ENCODE data around the gene CHRNA4. TPM values are rescaled to one million over a fixed set of nuclear protein-coding genes. Genes with fewer than 3 reads are reported as not detected.

The CHRNA4 gene
- total RNA-seq, 1 experiment from 2014 or later = 2.4 TPM

DNA sequence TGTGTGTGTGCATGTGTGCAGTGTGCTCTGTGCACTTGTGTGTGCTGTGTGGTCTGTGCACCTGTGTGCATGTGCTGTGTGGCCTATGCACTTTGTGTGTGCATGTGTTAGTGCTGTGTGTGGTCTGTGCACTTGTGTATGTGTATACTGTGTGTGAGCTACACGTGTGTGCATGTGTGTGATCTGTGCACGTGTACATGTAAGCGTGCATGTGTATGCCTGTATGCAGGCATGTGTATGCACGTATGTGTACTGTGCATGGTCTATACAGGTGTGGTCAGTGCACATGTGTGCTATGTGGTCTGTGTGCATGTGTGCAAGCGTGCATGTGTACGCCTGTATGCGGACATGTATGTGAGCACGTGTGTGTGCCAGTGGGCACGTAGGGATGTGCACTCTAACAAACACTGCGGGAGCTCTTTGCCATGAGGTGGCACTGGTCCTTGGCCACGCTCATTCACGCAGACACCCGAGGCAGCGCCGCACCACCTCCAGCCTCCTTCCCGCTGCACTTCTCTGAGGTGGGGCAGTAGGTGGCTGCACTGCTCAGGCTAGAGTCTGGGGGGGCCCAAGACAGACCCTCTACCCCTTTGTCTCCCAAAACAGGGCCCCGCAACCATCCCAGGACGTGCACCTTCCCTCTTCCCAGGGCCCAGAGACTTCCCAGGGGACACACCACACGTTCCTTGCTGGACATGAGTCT lies 42.4 kb upstream of the CHRNA4 start:
- H3K27ac ChIP-seq (ENCODE audit: low read length) = no peak overlapping the region
- ATAC-seq (no peak), DNase-seq (ENCODE audit: low read depth, low spot score) (no peak)
- H3K4me3 ChIP-seq (ENCODE audit: low read depth in 2 of 2, low read length in 2 of 2) = no peak overlapping the region
- TF ChIP-seq, protein P1, sequence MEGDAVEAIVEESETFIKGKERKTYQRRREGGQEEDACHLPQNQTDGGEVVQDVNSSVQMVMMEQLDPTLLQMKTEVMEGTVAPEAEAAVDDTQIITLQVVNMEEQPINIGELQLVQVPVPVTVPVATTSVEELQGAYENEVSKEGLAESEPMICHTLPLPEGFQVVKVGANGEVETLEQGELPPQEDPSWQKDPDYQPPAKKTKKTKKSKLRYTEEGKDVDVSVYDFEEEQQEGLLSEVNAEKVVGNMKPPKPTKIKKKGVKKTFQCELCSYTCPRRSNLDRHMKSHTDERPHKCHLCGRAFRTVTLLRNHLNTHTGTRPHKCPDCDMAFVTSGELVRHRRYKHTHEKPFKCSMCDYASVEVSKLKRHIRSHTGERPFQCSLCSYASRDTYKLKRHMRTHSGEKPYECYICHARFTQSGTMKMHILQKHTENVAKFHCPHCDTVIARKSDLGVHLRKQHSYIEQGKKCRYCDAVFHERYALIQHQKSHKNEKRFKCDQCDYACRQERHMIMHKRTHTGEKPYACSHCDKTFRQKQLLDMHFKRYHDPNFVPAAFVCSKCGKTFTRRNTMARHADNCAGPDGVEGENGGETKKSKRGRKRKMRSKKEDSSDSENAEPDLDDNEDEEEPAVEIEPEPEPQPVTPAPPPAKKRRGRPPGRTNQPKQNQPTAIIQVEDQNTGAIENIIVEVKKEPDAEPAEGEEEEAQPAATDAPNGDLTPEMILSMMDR (IDR thresholded peaks at IDR 0.05) = no peak
- TF ChIP-seq SIN3A (IDR thresholded peaks at IDR 0.05; ENCODE audit: borderline replicate concordance, insufficient read depth, low read depth, low read length) = no peak
- TF ChIP-seq POLR2AphosphoS5 (IDR thresholded peaks at IDR 0.05; ENCODE audit: low read depth, low read length) = no peak
- TF ChIP-seq, protein P2, sequence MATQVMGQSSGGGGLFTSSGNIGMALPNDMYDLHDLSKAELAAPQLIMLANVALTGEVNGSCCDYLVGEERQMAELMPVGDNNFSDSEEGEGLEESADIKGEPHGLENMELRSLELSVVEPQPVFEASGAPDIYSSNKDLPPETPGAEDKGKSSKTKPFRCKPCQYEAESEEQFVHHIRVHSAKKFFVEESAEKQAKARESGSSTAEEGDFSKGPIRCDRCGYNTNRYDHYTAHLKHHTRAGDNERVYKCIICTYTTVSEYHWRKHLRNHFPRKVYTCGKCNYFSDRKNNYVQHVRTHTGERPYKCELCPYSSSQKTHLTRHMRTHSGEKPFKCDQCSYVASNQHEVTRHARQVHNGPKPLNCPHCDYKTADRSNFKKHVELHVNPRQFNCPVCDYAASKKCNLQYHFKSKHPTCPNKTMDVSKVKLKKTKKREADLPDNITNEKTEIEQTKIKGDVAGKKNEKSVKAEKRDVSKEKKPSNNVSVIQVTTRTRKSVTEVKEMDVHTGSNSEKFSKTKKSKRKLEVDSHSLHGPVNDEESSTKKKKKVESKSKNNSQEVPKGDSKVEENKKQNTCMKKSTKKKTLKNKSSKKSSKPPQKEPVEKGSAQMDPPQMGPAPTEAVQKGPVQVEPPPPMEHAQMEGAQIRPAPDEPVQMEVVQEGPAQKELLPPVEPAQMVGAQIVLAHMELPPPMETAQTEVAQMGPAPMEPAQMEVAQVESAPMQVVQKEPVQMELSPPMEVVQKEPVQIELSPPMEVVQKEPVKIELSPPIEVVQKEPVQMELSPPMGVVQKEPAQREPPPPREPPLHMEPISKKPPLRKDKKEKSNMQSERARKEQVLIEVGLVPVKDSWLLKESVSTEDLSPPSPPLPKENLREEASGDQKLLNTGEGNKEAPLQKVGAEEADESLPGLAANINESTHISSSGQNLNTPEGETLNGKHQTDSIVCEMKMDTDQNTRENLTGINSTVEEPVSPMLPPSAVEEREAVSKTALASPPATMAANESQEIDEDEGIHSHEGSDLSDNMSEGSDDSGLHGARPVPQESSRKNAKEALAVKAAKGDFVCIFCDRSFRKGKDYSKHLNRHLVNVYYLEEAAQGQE (IDR thresholded peaks at IDR 0.05; ENCODE audit: insufficient read depth in 1 of 2, low read depth in 2 of 2, low read length in 1 of 2) = no peak
- TF ChIP-seq TCF7L2 (IDR thresholded peaks at IDR 0.05; ENCODE audit: low read depth, low read length) = no peak
- no peaks in the 10 kb centered on the region for H3K9me3 ChIP-seq (ENCODE audit: control insufficient read depth, insufficient read depth, low read depth, low read length)
- H3K36me3 ChIP-seq (ENCODE audit: control insufficient read depth, insufficient read depth, low read length) = no peaks in the 10 kb centered on the region
- ChIA-PET CTCF (no interaction called here), POLR2A (interaction anchor here (0.6 kb wide), 1 partner anchor 36 kb away, joined by 5 read pairs; no protein-coding TSS in a partner anchor)
- no peaks in the 10 kb centered on the region for H3K27me3 ChIP-seq (ENCODE audit: control insufficient read depth, insufficient read depth, low read length)
- intact Hi-C loops (cut with micrococcal nuclease; ENCODE audit: unreplicated experiment) = no loop called here
- in situ Hi-C loops (cut with HindIII; ENCODE audit: low pct_unique_long_range_greater_than_20kb, low sequenced_read_pairs) = no loop called here
- peaks cover 11% of the 10 kb centered on the region; the same call in 1 of the 2 replicates for H3K4me1 ChIP-seq (ENCODE audit: control insufficient read depth, insufficient read depth, low read length)
- no TSS peak for BruUV-seq (replicated peaks)

- no peaks in the 10 kb centered on the region for H3K36me3 ChIP-seq (ENCODE audit: control insufficient read depth, insufficient read depth, low read length)
- BruUV-seq (replicated peaks) = no TSS peak
Observed at GRCh38 chr20:63402860-63403220, 41.7 kb upstream of the CHRNA4 start.

More at GRCh38 chr20:63402860-63403220, 41.7 kb upstream of the CHRNA4 start:
- DNase-seq (ENCODE audit: low read depth, low spot score) (no peak), ATAC-seq (peak; percentile 27; the same call in 1 of the 2 replicates)
- Histone ChIP-seq H3K27me3 (ENCODE audit: control insufficient read depth, insufficient read depth, low read length) (no peaks in the 10 kb centered on the region), H3K4me1 (ENCODE audit: control insufficient read depth, insufficient read depth, low read length) (peaks cover 11% of the 10 kb centered on the region; the same call in 1 of the 2 replicates), H3K9me3 (ENCODE audit: control insufficient read depth, insufficient read depth, low read depth, low read length) (no peaks in the 10 kb centered on the region), H3K27ac (ENCODE audit: low read length) (no peak overlapping the region), H3K4me3 (ENCODE audit: low read depth in 2 of 2, low read length in 2 of 2) (no peak overlapping the region)
- in situ Hi-C loops (cut with HindIII; ENCODE audit: low pct_unique_long_range_greater_than_20kb, low sequenced_read_pairs) = no loop called here
- ChIA-PET CTCF (interaction anchor here (0.7 to 0.8 kb wide), 2 partner anchors 10 to 81 kb away, joined by 3 to 7 read pairs; no protein-coding TSS in a partner anchor), POLR2A (no interaction called here)
- TF ChIP-seq POLR2AphosphoS5 (IDR thresholded peaks at IDR 0.05; ENCODE audit: low read depth, low read length) = no peak
- intact Hi-C loops (cut with micrococcal nuclease; ENCODE audit: unreplicated experiment) = no loop called here
